GM12875 (cell line): ENCODE measurements around the gene BTK.

Experiments
- H3K4me3 ChIP-seq: one replicate; pipeline ENCODE4 v1.5.1; 2011; ENCODE audit warnings: low read depth, low read length, control low read depth
- CTCF ChIP-seq: IDR thresholded peaks from 2 replicates; pipeline ENCODE4 v1.5.1; 2011; ENCODE audit warnings: low read depth, mild to moderate bottlenecking, control low read depth, inconsistent platforms, low read length, moderate library complexity, borderline replicate concordance; ENCODE audit not compliant: insufficient read depth

Gene BTK

GRCh38 chrX:101394372-101394771, 8.4 kb upstream of the BTK start:
- H3K4me3 ChIP-seq = no peak overlapping the region
- no peak for TF ChIP-seq CTCF

GRCh38 chrX:101393530-101394305, 7.7 kb upstream of the BTK start:
- H3K4me3 ChIP-seq = no peak overlapping the region

GRCh38 chrX:101391831-101392230, 5.8 kb upstream of the BTK start:
- TF ChIP-seq CTCF = no peak
- H3K4me3 ChIP-seq = peak overlapping the region; percentile 70

More at GRCh38 chrX:101393530-101394305, 7.7 kb upstream of the BTK start:
- no peak for TF ChIP-seq CTCF

GRCh38 chrX:101390664-101391525, 4.9 kb upstream of the BTK start, which contains the start of gene RPL36A:
TSS of gene RPL36A (plus strand) at chrX:101391011. CDS start at chrX:101391044, 33 bp downstream.
- peak; percentile 76 for TF ChIP-seq CTCF
- H3K4me3 ChIP-seq = peak within 1 kb of the TSS; percentile 70

- no peak overlapping the region for H3K4me3 ChIP-seq
- no peak for TF ChIP-seq CTCF
These were observed 2.6 kb upstream of the BTK start for GRCh38 chrX:101388604-101389003.

- H3K4me3 ChIP-seq = peak overlapping the region; percentile 66
These were observed 523 bp upstream of the BTK start for GRCh38 chrX:101386542-101386885.

More at GRCh38 chrX:101386542-101386885, 523 bp upstream of the BTK start:
- TF ChIP-seq CTCF = no peak
